ENCODE data around the gene SLC22A15. TPM values are rescaled to one million over a fixed set of nuclear protein-coding genes. Genes with fewer than 3 reads are reported as not detected.

Gene SLC22A15
- total RNA-seq, 2 experiments from 2014 or later = 0.08 to 0.22 TPM

- H3K4me1 Mint-ChIP-seq (ENCODE audit: low read depth) = peaks cover 6% of the 10 kb centered on the region
- peaks cover 0 to 6% of the 10 kb centered on the region in 2 experiments for H3K9me3 ChIP-seq (ENCODE audit: control insufficient read depth in 1 of 2, insufficient read depth in 1 of 2, low read length in 2 of 2)
- H3K27me3 ChIP-seq (ENCODE audit: control insufficient read depth in 1 of 2, insufficient read depth in 2 of 2, low read length in 2 of 2) = peaks cover 11 to 26% of the 10 kb centered on the region in 2 experiments
- POLR2A ChIA-PET = no interaction called here
- no peaks in the 10 kb centered on the region for H3K36me3 Mint-ChIP-seq (ENCODE audit: low read depth)
- H3K27ac ChIP-seq (ENCODE audit: low read depth in 1 of 2, low read length in 2 of 2) = no peak overlapping the region
- H3K27ac Mint-ChIP-seq = no peak overlapping the region
- peaks cover 53% of the 10 kb centered on the region for H3K27me3 Mint-ChIP-seq
- no peak overlapping the region for H3K4me3 Mint-ChIP-seq
- H3K36me3 ChIP-seq (ENCODE audit: insufficient read depth, low read length) = no peaks in the 10 kb centered on the region
- CTCF ChIA-PET = no interaction called here
- no peaks in the 10 kb centered on the region for H3K9me3 Mint-ChIP-seq
- intact Hi-C loops (cut with DNase I, micrococcal nuclease) = no loop called here
- ATAC-seq (ENCODE audit: poor library complexity) (no peak), DNase-seq (no peak)
- no peak for TF ChIP-seq CTCF (IDR thresholded peaks at IDR 0.05)
- H3K4me3 ChIP-seq (ENCODE audit: low read length) = no peak overlapping the region
- peaks cover 8% of the 10 kb centered on the region for H3K4me1 ChIP-seq (ENCODE audit: insufficient read depth, low read length)
These were observed 2.1 kb downstream of the SLC22A15 start for GRCh38 chr1:115978292-115978941.

GRCh38 chr1:115980156-115980555 lies 3.8 kb downstream of the SLC22A15 start:
- H3K4me1 ChIP-seq (ENCODE audit: insufficient read depth, low read length) = peaks cover 8% of the 10 kb centered on the region
- TF ChIP-seq CTCF (IDR thresholded peaks at IDR 0.05) = no peak
- peaks cover 0 to 6% of the 10 kb centered on the region in 2 experiments for H3K9me3 ChIP-seq (ENCODE audit: control insufficient read depth in 1 of 2, insufficient read depth in 1 of 2, low read length in 2 of 2)
- Mint-ChIP-seq H3K4me3 (no peak overlapping the region), H3K4me1 (ENCODE audit: low read depth) (peaks cover 6% of the 10 kb centered on the region), H3K27me3 (peaks cover 39% of the 10 kb centered on the region), H3K36me3 (ENCODE audit: low read depth) (no peaks in the 10 kb centered on the region), H3K9me3 (no peaks in the 10 kb centered on the region), H3K27ac (no peak overlapping the region)
- POLR2A ChIA-PET = no interaction called here
- CTCF ChIA-PET = no interaction called here
- intact Hi-C loops (cut with DNase I, micrococcal nuclease) = loop anchor here in 1 of 2 experiments (5.0 kb wide), 1 partner anchor 173 kb away; no protein-coding TSS in a partner anchor
- H3K27ac ChIP-seq (ENCODE audit: low read depth in 1 of 2, low read length in 2 of 2) = no peak overlapping the region
- no peaks in the 10 kb centered on the region for H3K36me3 ChIP-seq (ENCODE audit: insufficient read depth, low read length)
- DNase-seq (no peak), ATAC-seq (ENCODE audit: poor library complexity) (no peak)
- peaks cover 8 to 26% of the 10 kb centered on the region in 2 experiments for H3K27me3 ChIP-seq (ENCODE audit: control insufficient read depth in 1 of 2, insufficient read depth in 2 of 2, low read length in 2 of 2)
- H3K4me3 ChIP-seq (ENCODE audit: low read length) = no peak overlapping the region

- ChIA-PET CTCF (no interaction called here), POLR2A (no interaction called here)
- intact Hi-C loops (cut with DNase I, micrococcal nuclease) = loop anchor here in 1 of 2 experiments (5.0 kb wide), 1 partner anchor 174 kb away; no protein-coding TSS in a partner anchor
- H3K4me1 ChIP-seq (ENCODE audit: insufficient read depth, low read length) = peaks cover 2% of the 10 kb centered on the region
- no peak for ATAC-seq (ENCODE audit: poor library complexity)
- Mint-ChIP-seq H3K4me1 (ENCODE audit: low read depth) (peaks cover 6% of the 10 kb centered on the region), H3K27me3 (peaks cover 29% of the 10 kb centered on the region), H3K9me3 (no peaks in the 10 kb centered on the region), H3K27ac (no peak overlapping the region), H3K36me3 (ENCODE audit: low read depth) (no peaks in the 10 kb centered on the region), H3K4me3 (no peak overlapping the region)
- DNase-seq = peak in 3 of 14 experiments; percentile 40 to 50 (median 41)
- TF ChIP-seq CTCF (IDR thresholded peaks at IDR 0.05) = peak; percentile 56
- no peak overlapping the region for H3K4me3 ChIP-seq (ENCODE audit: low read length)
- H3K36me3 ChIP-seq (ENCODE audit: insufficient read depth, low read length) = no peaks in the 10 kb centered on the region
- H3K27me3 ChIP-seq (ENCODE audit: control insufficient read depth in 1 of 2, insufficient read depth in 2 of 2, low read length in 2 of 2) = peaks cover 0 to 20% of the 10 kb centered on the region in 2 experiments
- no peaks in the 10 kb centered on the region for H3K9me3 ChIP-seq (ENCODE audit: control insufficient read depth in 1 of 2, insufficient read depth in 1 of 2, low read length in 2 of 2)
- H3K27ac ChIP-seq (ENCODE audit: low read depth in 1 of 2, low read length in 2 of 2) = no peak overlapping the region
These were observed 5.0 kb downstream of the SLC22A15 start for GRCh38 chr1:115980998-115981993.
